ENCODE measurements around the gene SMAP1.

DNA sequence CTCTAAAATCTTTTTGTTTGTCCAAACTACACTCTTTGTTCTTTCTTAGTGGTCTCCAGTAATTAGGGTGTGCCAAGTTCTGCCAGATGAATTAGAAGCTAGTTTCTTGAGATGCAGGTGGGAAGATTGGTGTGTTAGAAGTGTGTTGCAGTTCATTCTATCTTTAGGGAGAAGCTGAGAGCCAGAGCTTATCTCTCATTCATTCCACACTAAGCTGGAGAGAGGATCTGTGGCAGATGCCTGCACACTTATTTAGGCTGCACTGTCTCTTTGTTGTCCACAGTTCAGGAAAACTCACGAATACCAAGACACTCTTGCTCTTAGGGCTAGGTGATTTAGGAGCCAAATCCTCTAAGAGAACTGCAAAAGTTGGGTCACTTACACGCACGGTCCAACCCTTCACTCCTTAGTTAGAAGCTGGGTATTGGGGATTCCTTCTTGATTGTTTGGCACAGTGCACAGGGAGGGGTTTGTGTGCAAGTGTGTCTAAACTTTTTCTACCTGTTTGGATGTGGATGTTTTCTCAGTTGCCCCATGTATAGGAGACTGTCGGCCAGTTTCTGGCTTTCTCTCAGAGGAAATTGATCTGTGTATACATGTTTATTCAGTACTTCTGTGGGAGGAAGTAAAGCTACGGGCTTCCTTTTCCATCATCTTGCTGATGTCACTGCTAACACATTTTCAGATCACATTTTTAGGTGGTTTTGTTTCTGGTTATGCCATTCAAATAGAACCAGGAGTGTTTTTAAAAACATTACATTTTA, 49.5 kb downstream of the SMAP1 start:
- TF ChIP-seq, protein P1, sequence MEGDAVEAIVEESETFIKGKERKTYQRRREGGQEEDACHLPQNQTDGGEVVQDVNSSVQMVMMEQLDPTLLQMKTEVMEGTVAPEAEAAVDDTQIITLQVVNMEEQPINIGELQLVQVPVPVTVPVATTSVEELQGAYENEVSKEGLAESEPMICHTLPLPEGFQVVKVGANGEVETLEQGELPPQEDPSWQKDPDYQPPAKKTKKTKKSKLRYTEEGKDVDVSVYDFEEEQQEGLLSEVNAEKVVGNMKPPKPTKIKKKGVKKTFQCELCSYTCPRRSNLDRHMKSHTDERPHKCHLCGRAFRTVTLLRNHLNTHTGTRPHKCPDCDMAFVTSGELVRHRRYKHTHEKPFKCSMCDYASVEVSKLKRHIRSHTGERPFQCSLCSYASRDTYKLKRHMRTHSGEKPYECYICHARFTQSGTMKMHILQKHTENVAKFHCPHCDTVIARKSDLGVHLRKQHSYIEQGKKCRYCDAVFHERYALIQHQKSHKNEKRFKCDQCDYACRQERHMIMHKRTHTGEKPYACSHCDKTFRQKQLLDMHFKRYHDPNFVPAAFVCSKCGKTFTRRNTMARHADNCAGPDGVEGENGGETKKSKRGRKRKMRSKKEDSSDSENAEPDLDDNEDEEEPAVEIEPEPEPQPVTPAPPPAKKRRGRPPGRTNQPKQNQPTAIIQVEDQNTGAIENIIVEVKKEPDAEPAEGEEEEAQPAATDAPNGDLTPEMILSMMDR (IDR thresholded peaks at IDR 0.05): no peak
- no peak for TF ChIP-seq POLR2A (IDR thresholded peaks at IDR 0.05)

All from right lobe of liver (tissue), 4 donors.